Esophagus muscularis mucosa (tissue), 3 donors: ENCODE data around the gene MTHFS.

Experiments used
- CTCF ChIP-seq, 3 experiments: fragments of 200-600 bp in 2 of 3; fragments of 450-650 bp in 1 of 3; sonication (generic) in 2 of 3; IDR thresholded peaks; one replicate each; pipeline ENCODE4 v1.5.1; 2017 to 2019; ENCODE audit warnings: antibody characterized with exemption in 3 of 3, mild to moderate bottlenecking in 2 of 3, moderate library complexity in 1 of 3
- POLR2AphosphoS5 ChIP-seq, 2 donors: sonication (generic); formaldehyde crosslinking; IDR thresholded peaks; one replicate each; pipeline ENCODE4 v1.6.1; 2017; ENCODE audit warnings: antibody characterized with exemption in 2 of 2

GRCh38 chr15:79944622-79945021 is 47.8 kb upstream of the MTHFS start:
- TF ChIP-seq CTCF (IDR thresholded peaks at IDR 0.05) (no peak), POLR2AphosphoS5 (IDR thresholded peaks at IDR 0.05) (no peak)
